GM18505 (cell line): ENCODE measurements around the gene OR56A4.
"Not testable (repeated sequence)": the region's sequence is repeated elsewhere in the genome, so short reads cannot be mapped to it uniquely, and the experiment has no call there.

Experiments
- ATAC-seq: cut with Tn5 transposase; IDR thresholded peaks from one replicate; pipeline ENCODE4 v1.9.1; 2021; ENCODE audit not compliant: unreplicated experiment
- POLR2A ChIP-seq: IDR thresholded peaks from 4 replicates; pipeline ENCODE4 v1.6.1; 2011; ENCODE audit warnings: borderline replicate concordance; ENCODE audit not compliant: insufficient read depth, insufficient read length; ENCODE audit errors: extremely low read depth

The OR56A4 gene

GRCh38 chr11:5992604-5993251 is 14.0 kb downstream of the OR56A4 start:
- no peak for ATAC-seq
- no peak for TF ChIP-seq POLR2A

GRCh38 chr11:5992150-5992549 is 14.6 kb downstream of the OR56A4 start:
- ATAC-seq: no peak
- TF ChIP-seq POLR2A: no peak

GRCh38 chr11:5989203-5989602 is 17.5 kb downstream of the OR56A4 start:
- no peak for TF ChIP-seq POLR2A
- ATAC-seq: no peak

- TF ChIP-seq POLR2A: no peak
- no peak for ATAC-seq
Measured at GRCh38 chr11:5986885-5987284, 19.9 kb downstream of the OR56A4 start, which contains the start of gene OR52L1. TSS of gene OR52L1 (minus strand) at chr11:5986985. CDS start at chr11:5986930, 55 bp downstream.

GRCh38 chr11:5983443-5983842 is 23.3 kb downstream of the OR56A4 start:
- no peak for TF ChIP-seq POLR2A
- ATAC-seq: no peak

- no peak for ATAC-seq
- TF ChIP-seq POLR2A: no peak
Measured at GRCh38 chr11:5973530-5973929, 33.2 kb downstream of the OR56A4 start.

GRCh38 chr11:5968394-5968793 is 38.4 kb downstream of the OR56A4 start, which contains the start of gene OR56A5:
TSS of gene OR56A5 (minus strand) at chr11:5968494. CDS start at chr11:5968494, 0 bp downstream.
- TF ChIP-seq POLR2A: no peak
- ATAC-seq: no peak

- ATAC-seq: no peak
- no peak for TF ChIP-seq POLR2A
Measured at GRCh38 chr11:5967708-5968107, 39.0 kb downstream of the OR56A4 start.

GRCh38 chr11:5966958-5967357 is 39.8 kb downstream of the OR56A4 start:
- no peak for TF ChIP-seq POLR2A
- no peak for ATAC-seq

GRCh38 chr11:5960704-5961320 is 45.9 kb downstream of the OR56A4 start:
- ATAC-seq: not testable (repeated sequence)

GRCh38 chr11:5955586-5955985 is 51.2 kb downstream of the OR56A4 start:
- no peak for TF ChIP-seq POLR2A
- no peak for ATAC-seq
